Common myeloid progenitor, CD34-positive (primary cell): ENCODE results near the gene BBS9.

Source experiments
- CTCF ChIA-PET: fragments of 350-600 bp; sonication (Branson Sonifier 250); formaldehyde crosslinking; loops from one replicate; lab custom pipeline; 2021; ENCODE audit warnings: antibody characterized with exemption; lab: Charles Lee
- POLR2A ChIA-PET: fragments of 350-600 bp; sonication (Branson Sonifier 250); formaldehyde crosslinking; loops from one replicate; lab custom pipeline; 2021; ENCODE audit warnings: antibody characterized with exemption; lab: Charles Lee
- DNase-seq, 3 donors: peaks; one replicate each; pipeline versions ENCODE4 v3.0.0 to v3.0.0-alpha.2; 2013
- H3K27ac ChIP-seq, 2 experiments: 1 replicate in 1 of 2; 2 replicates in 1 of 2; pipeline ENCODE4 v1.7.0; 2013; ENCODE audit warnings: inconsistent platforms in 2 of 2, low read length in 2 of 2, mild to moderate bottlenecking in 2 of 2, low read depth in 1 of 2, moderate library complexity in 1 of 2; ENCODE audit not compliant: severe bottlenecking in 2 of 2, insufficient read depth in 1 of 2, poor library complexity in 1 of 2
- H3K27me3 ChIP-seq, 5 experiments: replicated peaks in 2 of 5; 1 replicate in 3 of 5; 2 replicates in 2 of 5; pipeline versions ENCODE4 v1.6.1 to v1.7.0; 2013; ENCODE audit warnings: low read length in 4 of 5, mild to moderate bottlenecking in 2 of 5, moderate library complexity in 2 of 5, inconsistent platforms in 1 of 5; ENCODE audit not compliant: insufficient read depth in 5 of 5, control insufficient read depth in 4 of 5
- H3K36me3 ChIP-seq, 4 experiments: 1 replicate in 2 of 4; 2 replicates in 2 of 4; pipeline versions ENCODE4 v1.6.1 to v1.7.0; 2013; ENCODE audit warnings: low read length in 3 of 4, control low read depth in 1 of 4, mild to moderate bottlenecking in 1 of 4; ENCODE audit not compliant: control insufficient read depth in 4 of 4, insufficient read depth in 4 of 4
- H3K4me1 ChIP-seq, 4 experiments: 1 replicate in 3 of 4; 2 replicates in 1 of 4; pipeline versions ENCODE4 v1.6.1 to v1.7.1; 2013; ENCODE audit warnings: low read length in 3 of 4, mild to moderate bottlenecking in 3 of 4, control low read depth in 1 of 4, inconsistent platforms in 1 of 4, moderate library complexity in 1 of 4; ENCODE audit not compliant: control insufficient read depth in 4 of 4, insufficient read depth in 4 of 4; ENCODE audit errors: control extremely low read depth in 1 of 4
- H3K4me3 ChIP-seq, 7 experiments: 1 replicate in 4 of 7; 2 replicates in 3 of 7; pipeline versions ENCODE4 v1.5.1 to v1.7.0; 2013; ENCODE audit warnings: mild to moderate bottlenecking in 7 of 7, low read length in 6 of 7, moderate library complexity in 6 of 7, inconsistent platforms in 2 of 7, low read depth in 2 of 7, control low read depth in 1 of 7; ENCODE audit not compliant: insufficient read depth in 4 of 7, control insufficient read depth in 1 of 7; ENCODE audit errors: extremely low read depth in 1 of 7
- H3K9me3 ChIP-seq, 5 experiments: 1 replicate in 4 of 5; 2 replicates in 1 of 5; pipeline versions ENCODE4 v1.6.1 to v1.7.1; 2013; ENCODE audit warnings: low read length in 4 of 5, mild to moderate bottlenecking in 2 of 5, inconsistent platforms in 1 of 5, low read depth in 1 of 5, moderate library complexity in 1 of 5; ENCODE audit not compliant: control insufficient read depth in 4 of 5, insufficient read depth in 2 of 5; ENCODE audit errors: control extremely low read depth in 1 of 5
- whole genome bisulfite sequencing: methylation state at CpG from one replicate; pipeline ENCODE4 v1.1.5; 2013; ENCODE audit not compliant: insufficient coverage; 5-methylcytosine and 5-hydroxymethylcytosine counted together

The BBS9 gene

GRCh38 chr7:33177876-33178275 is 48.5 kb downstream of the BBS9 start:
- H3K27ac ChIP-seq = no peak overlapping the region
- H3K4me3 ChIP-seq = no peak overlapping the region
- H3K9me3 ChIP-seq = peaks cover 0 to 34% (median 2%) of the 10 kb centered on the region in 5 experiments
- 86% methylated on average over 1 of the region's 2 CpGs for WGBS
- no peaks in the 10 kb centered on the region for H3K27me3 ChIP-seq
- CTCF ChIA-PET = no interaction called here
- POLR2A ChIA-PET = no interaction called here
- H3K36me3 ChIP-seq = peaks cover 0 to 28% (median 5%) of the 10 kb centered on the region in 4 experiments
- DNase-seq = no peak
- H3K4me1 ChIP-seq = no peaks in the 10 kb centered on the region

- no peak overlapping the region for H3K4me3 ChIP-seq
- H3K9me3 ChIP-seq = peaks cover 0 to 22% (median 2%) of the 10 kb centered on the region in 5 experiments
- no peak overlapping the region for H3K27ac ChIP-seq
- DNase-seq = no peak
- H3K36me3 ChIP-seq = peaks cover 0 to 28% (median 5%) of the 10 kb centered on the region in 4 experiments
- CTCF ChIA-PET = no interaction called here
- no peaks in the 10 kb centered on the region for H3K27me3 ChIP-seq
- no peaks in the 10 kb centered on the region for H3K4me1 ChIP-seq
- POLR2A ChIA-PET = no interaction called here
- WGBS = no CpG with 5 or more reads among the region's 2 CpGs
Measured at GRCh38 chr7:33179519-33179918, 50.2 kb downstream of the BBS9 start.

- ChIA-PET CTCF (interaction anchor here (0.6 to 1.5 kb wide), 4 partner anchors 9 to 749 kb away, joined by 3 to 4 read pairs (median 3); no protein-coding TSS in a partner anchor), POLR2A (no interaction called here)
- peaks cover 0 to 12% (median 0%) of the 10 kb centered on the region in 5 experiments for H3K9me3 ChIP-seq
- no peaks in the 10 kb centered on the region for H3K27me3 ChIP-seq
- DNase-seq = no peak
- H3K4me3 ChIP-seq = no peak overlapping the region
- 97% methylated on average over 2 of the region's 2 CpGs for WGBS
- H3K36me3 ChIP-seq = peaks cover 0 to 17% (median 1%) of the 10 kb centered on the region in 4 experiments
- H3K4me1 ChIP-seq = no peaks in the 10 kb centered on the region
- H3K27ac ChIP-seq = no peak overlapping the region
Measured at GRCh38 chr7:33183504-33183903, 54.1 kb downstream of the BBS9 start.

GRCh38 chr7:33184828-33185227 is 55.5 kb downstream of the BBS9 start:
- H3K4me3 ChIP-seq = no peak overlapping the region

GRCh38 chr7:33185786-33186185 is 56.4 kb downstream of the BBS9 start:
- Histone ChIP-seq H3K9me3 (peaks cover 0 to 3% (median 0%) of the 10 kb centered on the region in 5 experiments), H3K4me1 (peaks cover 0 to under 1% (median 0%) of the 10 kb centered on the region in 4 experiments), H3K4me3 (no peak overlapping the region), H3K36me3 (peaks cover 0 to 3% (median 0%) of the 10 kb centered on the region in 4 experiments), H3K27ac (no peak overlapping the region), H3K27me3 (no peaks in the 10 kb centered on the region)
- WGBS = 67% methylated on average over 3 of the region's 3 CpGs
- CTCF ChIA-PET = interaction anchor here (1.0 to 1.5 kb wide), 5 partner anchors 13 to 902 kb away, joined by 3 to 4 read pairs (median 3); no protein-coding TSS in a partner anchor
- POLR2A ChIA-PET = no interaction called here
- DNase-seq = peak; percentile 34 to 63 (median 55)

More at GRCh38 chr7:33184828-33185227, 55.5 kb downstream of the BBS9 start:
- ChIA-PET CTCF (interaction anchor here (1.0 to 1.5 kb wide), 5 partner anchors 13 to 903 kb away, joined by 3 to 4 read pairs (median 3); no protein-coding TSS in a partner anchor), POLR2A (no interaction called here)
- no peak for DNase-seq
- peaks cover 0 to 8% (median 0%) of the 10 kb centered on the region in 5 experiments for H3K9me3 ChIP-seq
- no peaks in the 10 kb centered on the region for H3K27me3 ChIP-seq
- H3K36me3 ChIP-seq = peaks cover 0 to 11% (median 0%) of the 10 kb centered on the region in 4 experiments
- no peak overlapping the region for H3K27ac ChIP-seq
- H3K4me1 ChIP-seq = no peaks in the 10 kb centered on the region
- WGBS = 100% methylated on average over 1 of the region's 1 CpG

- ChIA-PET CTCF (interaction anchor here (1.1 to 1.5 kb wide), 5 partner anchors 12 to 902 kb away, joined by 3 to 4 read pairs (median 3); no protein-coding TSS in a partner anchor), POLR2A (interaction anchor here (0.6 kb wide), 1 partner anchor 46 kb away, joined by 4 read pairs; no protein-coding TSS in a partner anchor)
- Histone ChIP-seq H3K4me3 (no peak overlapping the region), H3K4me1 (peaks cover 0 to 3% (median 0%) of the 10 kb centered on the region in 4 experiments), H3K27me3 (no peaks in the 10 kb centered on the region), H3K36me3 (no peaks in the 10 kb centered on the region), H3K9me3 (no peaks in the 10 kb centered on the region), H3K27ac (no peak overlapping the region)
- DNase-seq = no peak
- no CpG with 5 or more reads among the region's 1 CpG for WGBS
Measured at GRCh38 chr7:33186192-33186591, 56.8 kb downstream of the BBS9 start.

- Histone ChIP-seq H3K27ac (peak overlapping the region in 1 of 2 experiments; percentile 8), H3K36me3 (peaks cover 0 to 4% (median 0%) of the 10 kb centered on the region in 4 experiments), H3K9me3 (peaks cover 0 to 5% (median 1%) of the 10 kb centered on the region in 5 experiments), H3K4me3 (peak overlapping the region in 1 of 7 experiments; percentile 25), H3K27me3 (no peaks in the 10 kb centered on the region), H3K4me1 (peaks cover 0 to 6% (median 0%) of the 10 kb centered on the region in 4 experiments)
- POLR2A ChIA-PET = no interaction called here
- no peak for DNase-seq
- CTCF ChIA-PET = interaction anchor here (1.6 kb wide), 1 partner anchor 41 kb away, joined by 3 read pairs; no protein-coding TSS in a partner anchor
- 100% methylated on average over 2 of the region's 2 CpGs for WGBS
Measured at GRCh38 chr7:33190688-33191304, 61.4 kb downstream of the BBS9 start.
